Measurements from ENCODE around the gene KCNQ1.

The KCNQ1 gene

GRCh38 chr11:2524446-2525165 lies 79.8 kb downstream of the KCNQ1 start:
- DNase-seq = no peak

- no peak for DNase-seq
Measured at GRCh38 chr11:2525166-2525861, 80.5 kb downstream of the KCNQ1 start.

- no peak for DNase-seq
Measured at GRCh38 chr11:2525941-2526807, 81.4 kb downstream of the KCNQ1 start.

- peak in 1 of 2 donors; percentile 20 for DNase-seq
Measured at GRCh38 chr11:2526808-2527381, 82.1 kb downstream of the KCNQ1 start.

GRCh38 chr11:2527621-2528291 lies 82.9 kb downstream of the KCNQ1 start:
- DNase-seq = no peak

GRCh38 chr11:2528301-2529050 lies 83.7 kb downstream of the KCNQ1 start:
- DNase-seq = no peak

GRCh38 chr11:2529173-2529572 lies 84.4 kb downstream of the KCNQ1 start:
- DNase-seq = no peak

- no peak for DNase-seq
Measured at GRCh38 chr11:2529636-2530035, 84.8 kb downstream of the KCNQ1 start.

GRCh38 chr11:2530131-2530854 lies 85.5 kb downstream of the KCNQ1 start:
- DNase-seq = no peak

GRCh38 chr11:2530855-2531200 lies 86.0 kb downstream of the KCNQ1 start:
- DNase-seq = no peak

GRCh38 chr11:2531277-2531986 lies 86.6 kb downstream of the KCNQ1 start:
- DNase-seq = peak; percentile 76 to 79

GRCh38 chr11:2531987-2532703 lies 87.3 kb downstream of the KCNQ1 start:
- no peak for DNase-seq

GRCh38 chr11:2532704-2533586 lies 88.1 kb downstream of the KCNQ1 start:
- peak; percentile 95 to 97 for DNase-seq

GRCh38 chr11:2533587-2534133 lies 88.9 kb downstream of the KCNQ1 start:
- DNase-seq = peak in 1 of 2 donors; percentile 26

- no peak for DNase-seq
Measured at GRCh38 chr11:2534134-2534956, 89.5 kb downstream of the KCNQ1 start.

- no peak for DNase-seq
Measured at GRCh38 chr11:2534957-2535672, 90.3 kb downstream of the KCNQ1 start.
